Hematopoietic multipotent progenitor cell treated with erythropoietin and hydrocortisone succinate and interleukin-3 and kit ligand, for 4 days (in vitro differentiated cells): ENCODE data around the gene SMNDC1.

Experiments used
- DNase-seq: peaks from one replicate; pipeline ENCODE4 v3.0.0-alpha.2; 2015

Gene SMNDC1

GRCh38 chr10:110244550-110244949 is 60.2 kb downstream of the SMNDC1 start:
- no peak for DNase-seq

- no peak for DNase-seq
Measured at GRCh38 chr10:110242511-110242910, 62.2 kb downstream of the SMNDC1 start.

GRCh38 chr10:110241841-110242240 is 62.9 kb downstream of the SMNDC1 start:
- DNase-seq: no peak

- no peak for DNase-seq
Measured at GRCh38 chr10:110241407-110241806, 63.3 kb downstream of the SMNDC1 start.
